Thyroid gland (tissue), 4 donors: ENCODE data around the gene GATA3. TPM values are rescaled to one million over a fixed set of nuclear protein-coding genes. Genes with fewer than 3 reads are reported as not detected.

ENCODE experiments used
- DNase-seq, 2 donors: peaks; one replicate each; pipeline ENCODE4 v3.0.0-alpha.2; 2019
- H3K27ac ChIP-seq, 3 donors: fragments of 200-600 bp; sonication (generic); 1 replicate in 2 of 3; 2 replicates in 1 of 3; pipeline ENCODE4 v1.5.1; 2016 to 2019; ENCODE audit warnings: mild to moderate bottlenecking in 1 of 3, moderate library complexity in 1 of 3
- H3K27me3 ChIP-seq: fragments of 200-600 bp; sonication (generic); one replicate; pipeline ENCODE4 v1.5.1; 2019
- H3K36me3 ChIP-seq, 2 donors: fragments of 200-600 bp; sonication (generic); one replicate each; pipeline ENCODE4 v1.5.1; 2016 to 2019
- H3K4me1 ChIP-seq, 2 donors: fragments of 200-600 bp; sonication (generic); one replicate each; pipeline ENCODE4 v1.5.1; 2017 to 2019
- H3K4me3 ChIP-seq, 3 donors: fragments of 200-600 bp; sonication (generic); replicated peaks in 1 of 3; 1 replicate in 2 of 3; 2 replicates in 1 of 3; pipeline ENCODE4 v1.5.1; 2016; ENCODE audit warnings: mild to moderate bottlenecking in 1 of 3
- H3K9me3 ChIP-seq: fragments of 200-600 bp; sonication (generic); one replicate; pipeline ENCODE4 v1.5.1; 2017
- POLR2A ChIP-seq, 2 donors: fragments of 450-650 bp; IDR thresholded peaks; one replicate each; pipeline ENCODE4 v1.6.1; 2017; ENCODE audit warnings: antibody characterized with exemption in 2 of 2, mild to moderate bottlenecking in 2 of 2, moderate library complexity in 1 of 2
- WGBS, 2 donors: methylation state at CpG; one replicate each; pipeline ENCODE4 v1.1.5; 2017; 5-methylcytosine and 5-hydroxymethylcytosine counted together
- intact Hi-C: fragments of 100-400 bp; cut with DNase I; formaldehyde crosslinking; loops from one replicate; pipeline ENCODE4 v1.15.1; 2023
- total RNA-seq, 4 donors: library from RNA; depleted of rRNA; stranded (reverse); fragments of >200 nt; gene quantifications; one replicate each; pipeline ENCODE4 v1.2.3, GENCODE V29; 2016
- TF ChIP-seq, protein P1 (sequence below), 6 experiments: fragments of 200-600 bp in 3 of 6; fragments of 450-650 bp in 3 of 6; sonication (generic) in 3 of 6; IDR thresholded peaks; one replicate each; pipeline ENCODE4 v1.5.1; 2016 to 2019; ENCODE audit warnings: antibody characterized with exemption in 6 of 6, mild to moderate bottlenecking in 2 of 6, inconsistent platforms in 1 of 6, moderate library complexity in 1 of 6

Gene GATA3
- total RNA-seq, 4 donors from 2014 or later: 1.1 to 3.8 (median 1.9) TPM

- no peak overlapping the region for H3K4me3 ChIP-seq
- H3K36me3 ChIP-seq: no peaks in the 10 kb centered on the region
- intact Hi-C loops: no loop called here
- no peak for TF ChIP-seq POLR2A (IDR thresholded peaks at IDR 0.05)
- TF ChIP-seq, protein P1, sequence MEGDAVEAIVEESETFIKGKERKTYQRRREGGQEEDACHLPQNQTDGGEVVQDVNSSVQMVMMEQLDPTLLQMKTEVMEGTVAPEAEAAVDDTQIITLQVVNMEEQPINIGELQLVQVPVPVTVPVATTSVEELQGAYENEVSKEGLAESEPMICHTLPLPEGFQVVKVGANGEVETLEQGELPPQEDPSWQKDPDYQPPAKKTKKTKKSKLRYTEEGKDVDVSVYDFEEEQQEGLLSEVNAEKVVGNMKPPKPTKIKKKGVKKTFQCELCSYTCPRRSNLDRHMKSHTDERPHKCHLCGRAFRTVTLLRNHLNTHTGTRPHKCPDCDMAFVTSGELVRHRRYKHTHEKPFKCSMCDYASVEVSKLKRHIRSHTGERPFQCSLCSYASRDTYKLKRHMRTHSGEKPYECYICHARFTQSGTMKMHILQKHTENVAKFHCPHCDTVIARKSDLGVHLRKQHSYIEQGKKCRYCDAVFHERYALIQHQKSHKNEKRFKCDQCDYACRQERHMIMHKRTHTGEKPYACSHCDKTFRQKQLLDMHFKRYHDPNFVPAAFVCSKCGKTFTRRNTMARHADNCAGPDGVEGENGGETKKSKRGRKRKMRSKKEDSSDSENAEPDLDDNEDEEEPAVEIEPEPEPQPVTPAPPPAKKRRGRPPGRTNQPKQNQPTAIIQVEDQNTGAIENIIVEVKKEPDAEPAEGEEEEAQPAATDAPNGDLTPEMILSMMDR (IDR thresholded peaks at IDR 0.05): no peak
- H3K4me1 ChIP-seq: peaks cover 20 to 52% of the 10 kb centered on the region in 2 donors
- no peak for DNase-seq
- H3K9me3 ChIP-seq: no peaks in the 10 kb centered on the region
- H3K27me3 ChIP-seq: peaks cover 80% of the 10 kb centered on the region
- H3K27ac ChIP-seq: no peak overlapping the region
- WGBS, 2 donors: 6 to 7% methylated on average over 17 of the region's 17 CpGs
Observed at GRCh38 chr10:8045726-8046494, 8.6 kb upstream of the GATA3 start.

GRCh38 chr10:8047452-8048280, 6.8 kb upstream of the GATA3 start:
- Histone ChIP-seq H3K9me3 (no peaks in the 10 kb centered on the region), H3K27me3 (peaks cover 88% of the 10 kb centered on the region), H3K27ac (no peak overlapping the region), H3K36me3 (no peaks in the 10 kb centered on the region), H3K4me1 (peaks cover 29 to 70% of the 10 kb centered on the region in 2 donors), H3K4me3 (no peak overlapping the region)
- DNase-seq: no peak
- TF ChIP-seq, protein P1 (IDR thresholded peaks at IDR 0.05): no peak
- TF ChIP-seq POLR2A (IDR thresholded peaks at IDR 0.05): no peak
- intact Hi-C loops: no loop called here
- 5 to 9% methylated on average over 25 to 30 of the region's 30 CpGs for WGBS, 2 donors

DNA sequence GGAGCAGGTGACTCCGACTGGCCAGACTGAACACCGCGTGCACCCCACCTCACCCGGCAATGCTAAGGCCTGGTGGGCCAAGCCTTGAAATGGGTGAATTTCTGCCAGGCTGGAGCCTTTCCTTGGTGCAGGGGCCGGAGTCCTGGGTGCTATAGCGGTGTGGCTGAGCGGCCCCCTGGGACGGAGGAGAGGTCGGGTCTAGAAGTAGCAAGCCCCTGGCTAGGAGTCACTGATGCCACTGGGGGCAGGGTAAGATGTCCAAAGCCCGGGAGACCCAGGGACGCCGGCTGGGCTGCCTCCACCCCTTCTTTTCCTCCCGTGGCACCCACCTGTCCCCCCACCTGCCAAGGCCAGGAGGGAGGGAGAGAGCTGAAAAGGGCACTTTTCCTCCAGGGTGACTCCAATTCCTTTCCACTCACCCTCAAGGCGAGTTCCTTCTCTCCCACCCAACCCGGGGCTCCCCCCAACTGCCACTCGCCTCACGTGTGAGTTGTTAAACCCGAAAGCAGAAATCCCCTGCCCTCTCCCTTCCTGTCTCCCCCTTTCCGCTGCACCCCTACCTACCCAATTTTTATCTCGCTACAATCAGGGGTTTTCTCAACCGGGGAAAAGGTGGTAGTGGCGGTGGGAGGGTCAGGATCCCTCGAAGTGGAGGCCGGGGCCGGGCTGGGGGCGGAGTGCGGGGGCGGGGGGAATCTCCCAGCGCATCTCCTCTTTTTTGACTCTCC, 6.0 kb upstream of the GATA3 start:
- WGBS, 2 donors: 11 to 14% methylated on average over 24 to 29 of the region's 29 CpGs
- H3K4me3 ChIP-seq: no peak overlapping the region
- TF ChIP-seq, protein P1 (IDR thresholded peaks at IDR 0.05): no peak
- no peak for TF ChIP-seq POLR2A (IDR thresholded peaks at IDR 0.05)
- H3K27ac ChIP-seq: no peak overlapping the region
- peaks cover 35 to 71% of the 10 kb centered on the region in 2 donors for H3K4me1 ChIP-seq
- DNase-seq: no peak
- intact Hi-C loops: no loop called here
- no peaks in the 10 kb centered on the region for H3K36me3 ChIP-seq
- peaks cover 82% of the 10 kb centered on the region for H3K27me3 ChIP-seq
- no peaks in the 10 kb centered on the region for H3K9me3 ChIP-seq

GRCh38 chr10:8049045-8049864, 5.2 kb upstream of the GATA3 start:
- Histone ChIP-seq H3K27ac (no peak overlapping the region), H3K9me3 (no peaks in the 10 kb centered on the region), H3K36me3 (no peaks in the 10 kb centered on the region), H3K27me3 (peaks cover 74% of the 10 kb centered on the region), H3K4me1 (peaks cover 35 to 66% of the 10 kb centered on the region in 2 donors), H3K4me3 (peak overlapping the region in 1 of 3 donors; percentile 20)
- no peak for TF ChIP-seq POLR2A (IDR thresholded peaks at IDR 0.05)
- TF ChIP-seq, protein P1 (IDR thresholded peaks at IDR 0.05): no peak
- intact Hi-C loops: no loop called here
- no peak for DNase-seq
- WGBS, 2 donors: 6 to 7% methylated on average over 23 to 48 of the region's 51 CpGs
